ENCODE data around the gene PPP1R15A.
"Not testable (repeated sequence)": the region's sequence is repeated elsewhere in the genome, so short reads cannot be mapped to it uniquely, and the experiment has no call there.

The PPP1R15A gene

DNA sequence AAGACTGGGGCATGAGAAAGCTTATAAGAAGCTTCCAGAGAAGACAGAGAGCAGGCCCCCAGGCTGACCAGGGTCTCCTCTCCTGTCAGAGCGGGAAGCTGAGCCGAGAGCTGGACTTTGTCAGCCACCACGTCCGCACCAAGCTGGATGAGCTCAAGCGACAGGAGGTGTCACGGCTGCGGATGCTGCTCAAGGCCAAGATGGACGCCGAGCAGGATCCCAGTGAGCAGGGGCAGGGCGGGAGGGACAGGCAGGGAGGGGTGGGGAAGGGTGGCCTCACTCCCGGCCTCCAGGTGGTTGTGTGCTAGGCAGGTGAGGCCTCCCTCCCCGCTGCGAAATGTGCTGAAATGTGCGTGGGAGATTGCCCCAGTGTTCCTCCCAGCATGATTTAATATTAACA, 33.4 kb downstream of the PPP1R15A start:
- TF ChIP-seq, protein P1, sequence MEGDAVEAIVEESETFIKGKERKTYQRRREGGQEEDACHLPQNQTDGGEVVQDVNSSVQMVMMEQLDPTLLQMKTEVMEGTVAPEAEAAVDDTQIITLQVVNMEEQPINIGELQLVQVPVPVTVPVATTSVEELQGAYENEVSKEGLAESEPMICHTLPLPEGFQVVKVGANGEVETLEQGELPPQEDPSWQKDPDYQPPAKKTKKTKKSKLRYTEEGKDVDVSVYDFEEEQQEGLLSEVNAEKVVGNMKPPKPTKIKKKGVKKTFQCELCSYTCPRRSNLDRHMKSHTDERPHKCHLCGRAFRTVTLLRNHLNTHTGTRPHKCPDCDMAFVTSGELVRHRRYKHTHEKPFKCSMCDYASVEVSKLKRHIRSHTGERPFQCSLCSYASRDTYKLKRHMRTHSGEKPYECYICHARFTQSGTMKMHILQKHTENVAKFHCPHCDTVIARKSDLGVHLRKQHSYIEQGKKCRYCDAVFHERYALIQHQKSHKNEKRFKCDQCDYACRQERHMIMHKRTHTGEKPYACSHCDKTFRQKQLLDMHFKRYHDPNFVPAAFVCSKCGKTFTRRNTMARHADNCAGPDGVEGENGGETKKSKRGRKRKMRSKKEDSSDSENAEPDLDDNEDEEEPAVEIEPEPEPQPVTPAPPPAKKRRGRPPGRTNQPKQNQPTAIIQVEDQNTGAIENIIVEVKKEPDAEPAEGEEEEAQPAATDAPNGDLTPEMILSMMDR (IDR thresholded peaks at IDR 0.05; ENCODE audit: low read depth, low read length), result no peak

GRCh38 chr19:48906324-48906723, 34.1 kb downstream of the PPP1R15A start:
- no peak overlapping the region for H3K4me3 ChIP-seq (ENCODE audit: low read depth, low read length)
- TF ChIP-seq, protein P1 (IDR thresholded peaks at IDR 0.05; ENCODE audit: low read depth, low read length), result no peak

More for the DNA sequence above, 33.4 kb downstream of the PPP1R15A start:
- no peak overlapping the region for H3K4me3 ChIP-seq (ENCODE audit: low read depth, low read length)

DNA sequence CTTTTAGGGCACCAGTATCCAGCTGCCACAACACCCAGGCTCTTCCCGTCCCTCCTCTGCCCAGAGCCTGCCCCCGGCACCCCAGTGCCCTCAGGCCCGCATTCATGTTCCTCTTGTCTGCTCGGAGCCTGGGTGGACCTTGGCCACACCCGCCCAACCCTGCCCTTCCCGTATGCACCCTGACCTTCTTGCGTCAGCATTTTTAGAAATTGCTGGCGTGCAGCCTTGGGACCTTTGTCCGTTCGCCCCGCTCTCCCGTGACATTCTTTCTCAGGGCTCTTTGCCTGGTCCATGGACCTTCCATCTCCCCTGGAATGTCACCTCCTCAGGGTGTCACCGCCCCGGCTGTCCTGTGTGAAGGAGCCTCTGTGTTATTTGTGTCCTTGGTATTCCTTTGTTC, 35.5 kb downstream of the PPP1R15A start:
- H3K4me3 ChIP-seq (ENCODE audit: low read depth, low read length), result no peak overlapping the region
- TF ChIP-seq, protein P1 (IDR thresholded peaks at IDR 0.05; ENCODE audit: low read depth, low read length), result no peak

DNA sequence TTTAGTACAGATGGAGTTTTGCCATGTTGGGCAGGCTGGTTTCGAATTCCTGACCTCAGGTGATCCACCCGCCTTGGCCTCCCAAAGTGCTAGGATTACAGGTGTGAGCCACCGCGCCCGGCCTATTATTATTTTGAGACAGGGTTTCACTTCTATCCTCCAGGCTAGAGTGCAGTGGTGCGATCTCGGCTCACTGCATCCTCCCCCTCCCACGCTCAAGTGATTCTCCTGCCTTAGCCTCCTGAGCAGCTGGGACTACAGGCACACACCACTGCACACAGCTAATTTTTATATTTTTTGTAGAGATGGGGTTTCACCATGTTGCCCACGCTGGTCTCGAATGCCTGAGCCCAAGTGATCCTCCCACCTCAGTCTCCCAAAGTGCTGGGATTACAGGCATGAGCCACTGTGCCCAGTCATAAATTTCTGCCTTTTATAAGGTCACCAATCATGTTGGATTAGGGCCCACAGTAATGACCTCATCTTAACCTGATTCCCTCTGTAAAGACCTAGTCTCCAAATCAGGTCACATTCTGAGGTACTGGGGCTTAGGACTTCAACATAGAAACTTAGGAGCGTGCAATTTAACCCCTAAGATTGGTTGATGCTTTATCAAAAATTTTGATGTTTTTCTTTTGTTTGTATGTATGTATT, 37.3 kb downstream of the PPP1R15A start:
- H3K4me3 ChIP-seq (ENCODE audit: low read depth, low read length), result not testable (repeated sequence)

- TF ChIP-seq, protein P1 (IDR thresholded peaks at IDR 0.05; ENCODE audit: low read depth, low read length), result no peak
- no peak overlapping the region for H3K4me3 ChIP-seq (ENCODE audit: low read depth, low read length)
Measured at GRCh38 chr19:48910803-48911202, 38.6 kb downstream of the PPP1R15A start.

DNA sequence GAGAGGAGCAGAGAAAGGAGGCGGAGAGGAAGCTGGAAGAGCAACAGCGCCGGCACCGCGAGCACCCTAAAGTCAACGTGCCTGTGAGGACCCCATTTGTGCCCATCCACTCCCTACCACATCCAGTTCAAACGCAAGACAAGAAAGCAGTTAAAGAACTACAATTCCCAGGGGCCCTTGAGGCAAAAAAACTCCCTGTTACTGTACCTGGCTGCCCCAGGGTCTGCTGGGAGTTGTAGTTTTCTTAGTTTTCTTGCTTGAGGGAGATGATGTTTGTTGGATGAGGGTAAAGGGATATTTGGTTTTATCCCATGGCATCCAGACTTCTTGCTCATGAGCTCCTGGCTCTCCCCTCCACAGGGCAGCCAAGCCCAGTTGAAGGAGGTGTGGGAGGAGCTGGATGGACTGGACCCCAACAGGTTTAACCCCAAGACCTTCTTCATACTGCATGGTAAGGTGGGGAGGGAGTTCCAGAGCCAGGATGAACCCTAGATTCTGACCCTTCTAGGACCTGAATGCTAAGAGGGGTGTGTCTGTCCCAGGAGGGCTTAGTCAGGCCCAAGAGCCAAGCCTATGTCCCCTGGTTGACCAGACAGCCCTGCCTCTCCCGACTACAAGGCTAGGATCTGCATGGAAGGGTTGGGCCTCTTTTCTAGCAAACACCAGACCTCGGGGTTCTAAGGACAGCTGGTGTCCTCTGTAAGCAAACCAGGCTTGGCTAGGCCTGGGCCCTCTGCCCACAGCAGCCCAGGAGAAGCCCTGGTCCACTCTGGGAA, 41.1 kb downstream of the PPP1R15A start:
- TF ChIP-seq, protein P1 (IDR thresholded peaks at IDR 0.05; ENCODE audit: low read depth, low read length), result no peak
- no peak overlapping the region for H3K4me3 ChIP-seq (ENCODE audit: low read depth, low read length)

DNA sequence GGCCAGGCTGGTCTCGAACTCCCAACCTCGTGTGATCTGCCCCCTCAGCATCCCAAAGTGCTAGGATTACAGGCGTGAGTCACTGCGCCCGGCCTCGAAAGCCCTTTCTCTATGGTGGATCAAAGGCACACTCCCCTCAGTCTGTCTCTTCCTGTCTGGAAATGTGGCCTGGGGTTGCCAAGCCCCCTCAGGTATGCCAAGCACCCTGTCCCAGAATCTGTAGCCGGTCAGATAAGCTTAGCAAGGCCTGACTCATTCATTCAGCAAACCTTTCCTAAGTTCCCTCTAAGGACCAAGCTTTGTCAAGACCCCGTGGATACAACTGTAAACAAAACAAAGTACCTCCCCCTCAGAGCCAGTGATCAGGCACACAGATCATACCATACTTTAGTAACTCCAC, 42.0 kb downstream of the PPP1R15A start:
- TF ChIP-seq, protein P1 (IDR thresholded peaks at IDR 0.05; ENCODE audit: low read depth, low read length), result no peak
- no peak overlapping the region for H3K4me3 ChIP-seq (ENCODE audit: low read depth, low read length)
